ENCODE data around the gene WDR31. TPM values are rescaled to one million over a fixed set of nuclear protein-coding genes. Genes with fewer than 3 reads are reported as not detected.

Gene WDR31
- total and polyA plus RNA-seq, 2 of the 4 experiments (the other 2 are of a cell fraction): 0.29 to 0.36 TPM

DNA sequence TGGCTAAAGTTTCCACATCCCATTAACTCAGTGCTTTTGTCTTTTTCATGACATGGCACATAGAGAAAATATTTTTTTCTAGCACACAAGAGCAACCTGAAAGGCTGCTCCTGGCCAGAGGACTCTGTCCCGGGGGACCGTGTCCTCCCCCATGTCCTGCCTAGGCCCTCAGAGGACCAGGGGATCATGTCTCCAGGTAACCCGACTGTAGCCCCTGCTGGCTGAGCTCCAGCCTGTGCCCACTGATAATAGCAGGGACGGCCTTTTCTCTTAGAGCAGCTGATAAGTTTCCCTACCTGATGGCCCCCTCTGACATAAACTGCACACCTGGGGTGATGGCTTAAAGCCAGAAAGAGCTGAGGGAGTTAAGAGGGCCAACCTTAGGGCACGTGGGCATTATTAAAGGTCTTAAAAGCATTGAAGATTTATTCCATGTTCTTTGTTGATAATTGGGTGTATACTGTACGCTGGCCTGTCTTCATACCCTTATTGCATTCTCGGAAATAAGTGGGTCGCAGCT, 30.8 kb upstream of the WDR31 start:
- Histone ChIP-seq H3K4me1 (ENCODE audit: control insufficient read depth, insufficient read depth, low read length) (no peaks in the 10 kb centered on the region), H3K18ac (ENCODE audit: low read depth, low read length) (no peak overlapping the region), H4K20me1 (ENCODE audit: insufficient read depth, low read length) (no peaks in the 10 kb centered on the region), H3K56ac (ENCODE audit: extremely low read depth, insufficient read depth, low read length) (no peak overlapping the region), H2AFZ (replicated peaks; ENCODE audit: low read length, poor library complexity) (no peak overlapping the region), H3K4me2 (ENCODE audit: low read depth, low read length) (no peak overlapping the region), H3K79me1 (ENCODE audit: low read depth in 1 of 2, low read length in 2 of 2) (peaks cover 0 to 8% of the 10 kb centered on the region in 2 experiments; a peak in 1 of 4 replicates), H3K9ac (ENCODE audit: low read depth, low read length) (no peak overlapping the region), H2BK15ac (ENCODE audit: low read depth, low read length) (no peak overlapping the region), H4K8ac (ENCODE audit: low read depth in 2 of 2, low read length in 2 of 2) (no peak overlapping the region), H2AK5ac (ENCODE audit: low read depth, low read length) (no peak overlapping the region), H3K4me3 (ENCODE audit: insufficient read depth, low read depth, low read length) (no peak overlapping the region), H3K9me1 (ENCODE audit: insufficient read depth, low read length) (no peaks in the 10 kb centered on the region), H4K5ac (ENCODE audit: low read depth, low read length) (no peak overlapping the region), H3K36me3 (ENCODE audit: control insufficient read depth, insufficient read depth, low read length) (peaks cover 12% of the 10 kb centered on the region; the same call in 1 of the 2 replicates), H2BK5ac (ENCODE audit: low read depth, low read length, poor library complexity, severe bottlenecking) (no peak overlapping the region), H3K23ac (ENCODE audit: low read depth, low read length) (no peak overlapping the region), H3K27me3 (ENCODE audit: control insufficient read depth, insufficient read depth, low read length) (peaks cover 11% of the 10 kb centered on the region; the same call in 1 of the 2 replicates), H3K27ac (ENCODE audit: insufficient read depth, low read length) (no peak overlapping the region), H3K4ac (ENCODE audit: low read depth, low read length) (no peak overlapping the region), H2AK9ac (replicated peaks; ENCODE audit: low read depth, low read length, poor library complexity) (no peak overlapping the region), H2BK20ac (ENCODE audit: low read depth, low read length) (no peak overlapping the region), H3K14ac (replicated peaks; ENCODE audit: low read depth, low read length) (no peak overlapping the region), H3K9me3 (ENCODE audit: control insufficient read depth, insufficient read depth, low read length) (no peaks in the 10 kb centered on the region), H2BK120ac (ENCODE audit: low read depth, low read length) (no peak overlapping the region), H4K91ac (ENCODE audit: insufficient read depth, low read depth, low read length) (no peak overlapping the region)
- ChIA-PET POLR2A (ENCODE audit: unreplicated experiment) (no interaction called here), CTCF (no interaction called here)
- no peak for DNase-seq
- in situ Hi-C loops (cut with MboI; ENCODE audit: low sequenced_read_pairs) (no loop called here), dilution Hi-C loops (cut with HindIII; ENCODE audit: low sequenced_read_pairs, unreplicated experiment) (no loop called here), intact Hi-C loops (cut with micrococcal nuclease) (no loop called here)
- BruUV-seq (replicated peaks): no TSS peak
- no peak for ATAC-seq (ENCODE audit: low read depth)
- TF ChIP-seq RAD21 (IDR thresholded peaks at IDR 0.05; ENCODE audit: low read length) (no peak), CEBPB (IDR thresholded peaks at IDR 0.05; ENCODE audit: low read depth, low read length) (no peak), MAFK (IDR thresholded peaks at IDR 0.05; ENCODE audit: low read depth, low read length) (no peak), SMC3 (IDR thresholded peaks at IDR 0.05; ENCODE audit: low read depth, low read length) (no peak), POLR2A (IDR thresholded peaks at IDR 0.05; ENCODE audit: low read depth, low read length) (no peak), BHLHE40 (IDR thresholded peaks at IDR 0.05; ENCODE audit: low read depth, low read length) (no peak), CHD1 (IDR thresholded peaks at IDR 0.05; ENCODE audit: low read depth, low read length) (no peak), RCOR1 (IDR thresholded peaks at IDR 0.05; ENCODE audit: insufficient replicate concordance, low read length) (no peak), FOS (IDR thresholded peaks at IDR 0.05; ENCODE audit: low read depth, low read length) (no peak)
- TF ChIP-seq, protein P1, sequence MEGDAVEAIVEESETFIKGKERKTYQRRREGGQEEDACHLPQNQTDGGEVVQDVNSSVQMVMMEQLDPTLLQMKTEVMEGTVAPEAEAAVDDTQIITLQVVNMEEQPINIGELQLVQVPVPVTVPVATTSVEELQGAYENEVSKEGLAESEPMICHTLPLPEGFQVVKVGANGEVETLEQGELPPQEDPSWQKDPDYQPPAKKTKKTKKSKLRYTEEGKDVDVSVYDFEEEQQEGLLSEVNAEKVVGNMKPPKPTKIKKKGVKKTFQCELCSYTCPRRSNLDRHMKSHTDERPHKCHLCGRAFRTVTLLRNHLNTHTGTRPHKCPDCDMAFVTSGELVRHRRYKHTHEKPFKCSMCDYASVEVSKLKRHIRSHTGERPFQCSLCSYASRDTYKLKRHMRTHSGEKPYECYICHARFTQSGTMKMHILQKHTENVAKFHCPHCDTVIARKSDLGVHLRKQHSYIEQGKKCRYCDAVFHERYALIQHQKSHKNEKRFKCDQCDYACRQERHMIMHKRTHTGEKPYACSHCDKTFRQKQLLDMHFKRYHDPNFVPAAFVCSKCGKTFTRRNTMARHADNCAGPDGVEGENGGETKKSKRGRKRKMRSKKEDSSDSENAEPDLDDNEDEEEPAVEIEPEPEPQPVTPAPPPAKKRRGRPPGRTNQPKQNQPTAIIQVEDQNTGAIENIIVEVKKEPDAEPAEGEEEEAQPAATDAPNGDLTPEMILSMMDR (conservative IDR thresholded peaks at IDR 0.05; ENCODE audit: low read depth, low read length): no peak
- TF ChIP-seq, protein P2, sequence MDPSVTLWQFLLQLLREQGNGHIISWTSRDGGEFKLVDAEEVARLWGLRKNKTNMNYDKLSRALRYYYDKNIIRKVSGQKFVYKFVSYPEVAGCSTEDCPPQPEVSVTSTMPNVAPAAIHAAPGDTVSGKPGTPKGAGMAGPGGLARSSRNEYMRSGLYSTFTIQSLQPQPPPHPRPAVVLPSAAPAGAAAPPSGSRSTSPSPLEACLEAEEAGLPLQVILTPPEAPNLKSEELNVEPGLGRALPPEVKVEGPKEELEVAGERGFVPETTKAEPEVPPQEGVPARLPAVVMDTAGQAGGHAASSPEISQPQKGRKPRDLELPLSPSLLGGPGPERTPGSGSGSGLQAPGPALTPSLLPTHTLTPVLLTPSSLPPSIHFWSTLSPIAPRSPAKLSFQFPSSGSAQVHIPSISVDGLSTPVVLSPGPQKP (IDR thresholded peaks at IDR 0.05; ENCODE audit: borderline replicate concordance, low read depth, low read length): no peak
- TF ChIP-seq, protein P3, sequence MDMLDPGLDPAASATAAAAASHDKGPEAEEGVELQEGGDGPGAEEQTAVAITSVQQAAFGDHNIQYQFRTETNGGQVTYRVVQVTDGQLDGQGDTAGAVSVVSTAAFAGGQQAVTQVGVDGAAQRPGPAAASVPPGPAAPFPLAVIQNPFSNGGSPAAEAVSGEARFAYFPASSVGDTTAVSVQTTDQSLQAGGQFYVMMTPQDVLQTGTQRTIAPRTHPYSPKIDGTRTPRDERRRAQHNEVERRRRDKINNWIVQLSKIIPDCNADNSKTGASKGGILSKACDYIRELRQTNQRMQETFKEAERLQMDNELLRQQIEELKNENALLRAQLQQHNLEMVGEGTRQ (IDR thresholded peaks at IDR 0.05; ENCODE audit: low read depth, low read length): no peak
- WGBS, 2 experiments (ENCODE audit: extremely low coverage in 2 of 2, insufficient read length in 1 of 2): 50% methylated on average over 2 of the region's 8 CpGs; no CpG with 5 or more reads in 1 of the 2 experiments

Measured in IMR-90 (cell line).